T-helper 1 cell treated with Interleukin-12 subunit alpha and Interleukin-12 subunit beta and Interleukin-4 antibody, amounts not matched to agents 30 ng/mL and 1 ng/mL, for 36 hours (primary cell): ENCODE results near the gene TEX11. TPM values are rescaled to one million over a fixed set of nuclear protein-coding genes. Genes with fewer than 3 reads are reported as not detected.
"Not testable (repeated sequence)": the region's sequence is repeated elsewhere in the genome, so short reads cannot be mapped to it uniquely, and the experiment has no call there.

Source experiments
- intact Hi-C: fragments of 100-400 bp; cut with micrococcal nuclease; formaldehyde crosslinking; loops from one replicate; pipeline ENCODE4 v1.15.1; 2024
- total RNA-seq: library from RNA; stranded (reverse); gene quantifications from 2 replicates; pipeline ENCODE4 v1.2.3, GENCODE V29; 2022

TEX11 gene
- total RNA-seq, 1 donor from 2014 or later = not detected

- intact Hi-C loops = no loop called here
These were observed 295.2 kb downstream of the TEX11 start for GRCh38 chrX:70613295-70613694.

- intact Hi-C loops = no loop called here
These were observed 303.2 kb downstream of the TEX11 start for GRCh38 chrX:70605352-70605751.

GRCh38 chrX:70592091-70592490 lies 316.4 kb downstream of the TEX11 start:
- intact Hi-C loops = loop anchor here (2.0 to 5.0 kb wide), 3 partner anchors 40 to 137 kb away; no protein-coding TSS in a partner anchor

- intact Hi-C loops = loop anchor here (5.0 kb wide), 1 partner anchor 80 kb away; no protein-coding TSS in a partner anchor
These were observed 321.4 kb downstream of the TEX11 start for GRCh38 chrX:70587158-70587557.

- intact Hi-C loops = no loop called here
These were observed 331.1 kb downstream of the TEX11 start for GRCh38 chrX:70577442-70577841.

GRCh38 chrX:70569922-70570576 lies 338.5 kb downstream of the TEX11 start:
- intact Hi-C loops = not testable (repeated sequence)

- intact Hi-C loops = loop anchor here (1.0 to 10.0 kb wide), 5 partner anchors 37 to 423 kb away; partner anchors contain the start of gene IGBP1
These were observed 353.6 kb downstream of the TEX11 start for GRCh38 chrX:70554948-70555347.

GRCh38 chrX:70554523-70554922 lies 354.0 kb downstream of the TEX11 start:
- intact Hi-C loops = loop anchor here (1.0 to 10.0 kb wide), 5 partner anchors 38 to 422 kb away; partner anchors contain the start of gene IGBP1

GRCh38 chrX:70554081-70554480 lies 354.4 kb downstream of the TEX11 start:
- intact Hi-C loops = loop anchor here (1.0 to 10.0 kb wide), 5 partner anchors 38 to 422 kb away; partner anchors contain the start of gene IGBP1

- intact Hi-C loops = loop anchor here (5.0 to 10.0 kb wide), 4 partner anchors 39 to 421 kb away; partner anchors contain the start of gene IGBP1
These were observed 355.0 kb downstream of the TEX11 start for GRCh38 chrX:70553516-70553915.

- intact Hi-C loops = loop anchor here (5.0 to 10.0 kb wide), 4 partner anchors 40 to 420 kb away; partner anchors contain the start of gene IGBP1
These were observed 356.3 kb downstream of the TEX11 start for GRCh38 chrX:70552130-70552704.

- intact Hi-C loops = no loop called here
These were observed 359.1 kb downstream of the TEX11 start for GRCh38 chrX:70549429-70549828.

GRCh38 chrX:70535198-70535597 lies 373.3 kb downstream of the TEX11 start:
- intact Hi-C loops = no loop called here

- intact Hi-C loops = no loop called here
These were observed 380.7 kb downstream of the TEX11 start for GRCh38 chrX:70527610-70528345.

GRCh38 chrX:70527053-70527452 lies 381.5 kb downstream of the TEX11 start:
- intact Hi-C loops = no loop called here

- intact Hi-C loops = no loop called here
These were observed 382.8 kb downstream of the TEX11 start for GRCh38 chrX:70525733-70526132.

- intact Hi-C loops = not testable (repeated sequence)
These were observed 392.8 kb downstream of the TEX11 start for GRCh38 chrX:70515692-70516091.

- intact Hi-C loops = not testable (repeated sequence)
These were observed 393.2 kb downstream of the TEX11 start for GRCh38 chrX:70515270-70515669.

- intact Hi-C loops = loop anchor here (5.0 kb wide), 3 partner anchors 43 to 148 kb away; no protein-coding TSS in a partner anchor
These were observed 399.4 kb downstream of the TEX11 start for GRCh38 chrX:70509078-70509477.

GRCh38 chrX:70508296-70508911 lies 400.1 kb downstream of the TEX11 start:
- intact Hi-C loops = loop anchor here (5.0 kb wide), 3 partner anchors 44 to 149 kb away; no protein-coding TSS in a partner anchor

GRCh38 chrX:70505451-70505841 lies 403.1 kb downstream of the TEX11 start:
- intact Hi-C loops = loop anchor here (2.0 to 5.0 kb wide), 4 partner anchors 47 to 152 kb away; no protein-coding TSS in a partner anchor
